ENCODE measurements around the gene CNTRL.
"Not testable (repeated sequence)": the region's sequence is repeated elsewhere in the genome, so short reads cannot be mapped to it uniquely, and the experiment has no call there.

Gene CNTRL

DNA sequence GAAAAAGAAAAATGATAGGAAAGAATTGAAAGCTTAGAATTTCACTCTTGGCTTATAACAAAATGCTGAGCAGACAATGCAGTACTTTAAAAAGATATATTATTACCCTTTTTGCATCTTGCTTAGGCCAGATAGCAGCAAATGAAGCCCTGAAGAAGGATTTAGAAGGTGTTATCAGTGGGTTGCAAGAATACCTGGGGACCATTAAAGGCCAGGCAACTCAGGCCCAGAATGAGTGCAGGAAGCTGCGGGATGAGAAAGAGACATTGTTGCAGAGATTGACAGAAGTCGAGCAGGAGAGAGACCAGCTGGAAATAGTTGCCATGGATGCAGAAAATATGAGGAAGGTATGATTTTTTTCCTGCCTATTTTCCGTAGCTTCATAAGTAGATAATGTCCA lies 50.8 kb downstream of the CNTRL start:
- DNase-seq (ENCODE audit: low read depth in 2 of 2): no peak

DNA sequence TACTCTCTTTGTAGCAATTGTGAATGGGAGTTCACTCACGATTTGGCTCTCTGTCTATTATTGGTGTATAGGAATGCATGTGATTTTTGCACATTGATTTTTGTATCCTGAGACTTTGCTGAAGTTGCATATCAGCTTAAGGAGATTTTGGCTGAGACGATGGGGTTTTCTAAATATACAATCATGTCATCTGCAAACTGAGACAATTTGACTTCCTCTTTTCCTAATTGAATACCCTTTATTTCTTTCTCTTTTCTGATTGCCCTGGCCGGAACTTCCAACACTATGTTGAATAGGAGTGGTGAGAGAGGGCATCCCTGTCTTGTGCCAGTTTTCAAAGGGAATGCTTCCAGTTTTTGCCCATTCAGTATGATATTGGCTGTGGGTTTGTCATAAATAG lies 54.6 kb downstream of the CNTRL start:
- DNase-seq (ENCODE audit: low read depth in 2 of 2): not testable (repeated sequence)

DNA sequence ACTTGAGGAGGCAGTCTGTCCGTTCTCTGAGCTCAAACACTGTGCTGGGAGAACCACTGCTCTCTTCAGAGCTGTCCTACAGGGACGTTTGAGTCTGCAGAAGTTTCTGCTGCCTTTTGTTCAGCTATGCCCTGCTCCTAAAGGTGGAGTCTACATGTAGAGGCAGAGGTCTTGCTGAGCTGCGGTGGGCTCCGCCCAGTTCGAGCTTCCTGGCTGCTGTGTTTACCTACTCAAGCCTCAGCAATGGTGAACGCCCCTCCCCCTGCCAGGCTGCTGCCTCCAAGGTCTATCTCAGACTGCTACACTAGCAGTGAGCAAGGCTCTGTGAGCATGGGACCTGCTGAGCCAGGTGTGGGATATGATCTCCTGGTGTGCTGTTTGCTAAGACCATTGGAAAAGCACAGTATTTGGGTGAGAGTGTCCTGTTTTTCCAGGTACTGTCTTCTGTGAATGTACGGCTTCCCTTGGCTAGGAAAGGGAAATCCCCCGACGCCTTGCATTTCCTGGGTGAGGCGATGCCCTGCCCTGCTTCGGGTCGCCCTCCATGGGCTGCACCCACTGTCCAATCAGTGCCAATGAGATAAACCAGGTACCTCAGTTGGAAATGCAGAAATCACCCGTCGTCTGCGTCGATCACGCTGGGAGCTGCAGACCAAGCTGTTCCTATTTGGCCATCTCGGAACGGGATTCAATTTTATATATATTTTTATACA lies 58.5 kb downstream of the CNTRL start:
- peak in 1 of 2 donors; percentile 44 for DNase-seq (ENCODE audit: low read depth in 2 of 2)

DNA sequence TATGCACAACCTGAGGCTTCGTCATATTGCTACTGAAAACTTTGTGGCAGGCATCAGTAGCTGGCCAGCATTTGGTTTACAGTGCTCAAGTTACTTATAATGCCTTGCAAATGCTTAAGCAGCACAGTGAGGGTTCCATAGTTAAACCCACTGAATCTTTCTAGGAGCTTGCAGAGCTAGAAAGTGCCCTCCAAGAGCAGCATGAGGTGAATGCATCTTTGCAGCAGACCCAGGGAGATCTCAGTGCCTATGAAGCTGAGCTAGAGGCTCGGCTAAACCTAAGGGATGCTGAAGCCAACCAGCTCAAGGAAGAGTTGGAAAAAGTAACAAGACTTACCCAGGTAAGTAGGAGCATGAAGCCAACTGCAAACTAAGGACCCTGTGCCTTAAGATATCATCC lies 60.9 kb downstream of the CNTRL start:
- no peak for DNase-seq (ENCODE audit: low read depth in 2 of 2)

DNA sequence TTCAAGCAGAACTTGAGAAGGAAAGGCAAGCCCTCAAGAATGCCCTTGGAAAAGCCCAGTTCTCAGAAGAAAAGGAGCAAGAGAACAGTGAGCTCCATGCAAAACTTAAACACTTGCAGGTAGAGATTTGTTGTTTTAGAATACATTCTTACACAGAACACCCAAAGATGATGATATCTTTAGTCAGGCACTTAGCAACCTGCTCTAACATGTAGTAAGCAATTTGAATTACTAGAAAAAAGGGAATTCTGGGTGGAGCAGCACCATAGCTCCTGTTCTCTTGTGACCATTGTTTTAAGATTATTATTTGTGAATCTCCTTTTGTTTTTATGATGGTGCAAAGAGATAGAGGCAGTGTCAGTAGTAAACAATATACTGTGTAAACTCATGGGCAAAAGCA lies 63.8 kb downstream of the CNTRL start:
- no peak for DNase-seq (ENCODE audit: low read depth in 2 of 2)

DNA sequence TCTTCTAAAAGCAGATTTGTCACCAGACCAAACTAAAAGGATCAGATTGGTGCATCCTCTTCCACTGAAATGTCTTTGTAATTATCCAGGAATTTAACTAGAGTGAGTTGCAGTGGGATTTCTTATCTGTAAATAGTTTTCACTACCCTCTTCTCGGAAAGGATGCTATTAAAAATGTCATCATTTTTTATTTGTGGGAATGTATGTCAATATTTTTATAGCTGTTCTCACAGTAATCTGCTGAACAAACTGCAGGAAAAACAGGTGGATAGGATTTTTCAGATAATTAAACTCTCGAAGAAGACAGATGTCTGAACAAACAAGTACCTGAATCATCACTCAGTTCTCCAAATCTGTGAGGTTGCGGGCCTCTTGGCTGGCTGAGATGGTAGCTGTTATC lies 64.2 kb downstream of the CNTRL start:
- DNase-seq (ENCODE audit: low read depth in 2 of 2): no peak

DNA sequence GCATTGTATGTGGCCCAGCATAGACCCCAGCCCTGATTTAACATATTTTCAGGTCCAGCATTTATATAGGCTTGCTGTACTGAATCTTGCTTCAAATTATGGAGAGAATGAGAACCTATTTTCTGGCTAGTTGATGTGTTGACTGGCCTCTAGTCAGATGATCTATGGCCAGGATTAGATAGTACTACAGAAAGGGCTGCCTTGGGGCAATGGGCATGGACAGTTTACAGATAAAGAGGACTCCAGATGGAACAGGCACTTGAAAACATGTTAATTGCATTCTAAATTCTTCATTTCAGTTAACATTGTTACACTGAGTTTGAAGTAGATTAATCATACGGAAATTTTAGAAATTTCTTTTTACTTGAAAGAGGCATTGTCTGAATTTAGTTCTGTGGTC lies 65.4 kb downstream of the CNTRL start:
- no peak for DNase-seq (ENCODE audit: low read depth in 2 of 2)

DNA sequence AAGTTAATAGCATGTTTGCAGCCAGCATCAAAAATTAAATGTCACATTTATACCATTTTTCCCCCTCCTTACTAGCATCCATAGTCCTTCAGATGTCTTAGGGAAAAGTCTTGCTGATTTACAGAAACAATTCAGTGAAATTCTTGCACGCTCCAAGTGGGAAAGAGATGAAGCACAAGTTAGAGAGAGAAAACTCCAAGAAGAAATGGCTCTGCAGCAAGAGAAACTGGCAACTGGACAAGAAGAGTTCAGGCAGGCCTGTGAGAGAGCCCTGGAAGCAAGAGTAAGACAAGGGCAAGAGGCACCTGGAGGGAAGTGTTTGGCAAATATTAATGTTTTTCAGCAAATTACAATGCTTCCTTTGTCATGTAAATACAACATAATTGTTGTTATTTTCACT lies 66.6 kb downstream of the CNTRL start:
- DNase-seq (ENCODE audit: low read depth in 2 of 2): no peak

DNA sequence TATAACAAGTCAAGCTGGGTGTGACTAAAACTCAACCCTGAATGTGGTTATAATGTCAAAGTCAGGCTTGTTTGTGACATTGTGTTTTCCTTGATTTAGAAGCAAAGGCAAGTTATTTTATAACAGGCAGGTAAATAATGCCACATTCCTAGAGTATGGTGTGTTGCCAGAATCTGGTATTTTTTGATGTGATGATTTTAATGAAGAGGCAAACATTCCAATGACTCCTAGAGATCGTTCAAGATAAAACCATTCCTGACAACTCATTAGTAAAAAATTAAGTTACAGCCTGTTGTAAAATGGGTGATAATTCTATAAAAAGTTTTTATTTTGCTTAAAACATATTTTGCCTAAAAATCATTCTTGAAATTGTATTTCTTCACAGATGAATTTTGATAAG lies 67.0 kb downstream of the CNTRL start:
- no peak for DNase-seq (ENCODE audit: low read depth in 2 of 2)

DNA sequence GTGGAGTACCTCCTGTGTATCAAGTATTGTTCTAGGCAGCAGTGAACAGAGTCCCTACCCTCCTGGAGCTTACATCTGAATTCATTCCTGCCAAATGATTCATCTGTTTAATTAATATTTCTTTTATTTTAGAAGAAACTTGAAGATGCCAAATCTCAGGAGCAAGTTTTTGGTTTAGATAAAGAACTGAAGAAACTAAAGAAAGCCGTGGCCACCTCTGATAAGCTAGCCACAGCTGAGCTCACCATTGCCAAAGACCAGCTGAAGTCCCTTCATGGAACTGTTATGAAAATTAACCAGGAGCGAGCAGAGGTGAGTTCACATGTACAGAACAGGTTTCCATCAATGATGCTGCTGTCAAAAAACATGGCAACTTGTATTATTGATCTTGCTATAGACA lies 69.0 kb downstream of the CNTRL start:
- no peak for DNase-seq (ENCODE audit: low read depth in 2 of 2)

DNA sequence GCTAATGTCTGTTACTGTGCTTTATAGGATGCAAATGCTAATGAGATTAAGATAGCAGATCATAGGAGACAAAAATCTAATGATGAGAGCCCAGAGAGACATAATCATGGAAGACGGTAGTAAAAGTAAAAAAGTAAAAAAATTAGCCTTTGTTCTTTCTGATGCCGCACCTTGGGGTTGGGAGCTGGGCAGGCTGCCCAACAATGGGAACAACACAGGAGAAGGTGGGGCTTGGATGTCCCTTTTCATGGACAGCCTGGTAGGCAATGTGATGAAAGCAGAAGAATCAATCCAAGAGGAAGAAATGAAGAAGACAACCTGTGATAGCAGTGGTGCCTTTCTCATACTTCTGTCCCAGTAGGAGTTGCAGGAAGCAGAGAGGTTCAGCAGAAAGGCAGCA lies 69.7 kb downstream of the CNTRL start:
- DNase-seq (ENCODE audit: low read depth in 2 of 2): no peak

DNA sequence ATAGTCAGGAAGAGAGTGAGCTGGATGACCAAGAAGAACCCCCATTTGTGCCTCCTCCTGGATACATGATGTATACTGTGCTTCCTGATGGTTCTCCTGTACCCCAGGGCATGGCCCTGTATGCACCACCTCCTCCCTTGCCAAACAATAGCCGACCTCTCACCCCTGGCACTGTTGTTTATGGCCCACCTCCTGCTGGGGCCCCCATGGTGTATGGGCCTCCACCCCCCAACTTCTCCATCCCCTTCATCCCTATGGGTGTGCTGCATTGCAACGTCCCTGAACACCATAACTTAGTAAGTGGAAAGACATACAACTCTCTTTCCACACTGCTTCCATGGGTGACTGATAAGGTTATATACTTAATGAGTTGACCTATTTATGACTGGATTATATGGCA lies 75.4 kb downstream of the CNTRL start:
- no peak for DNase-seq (ENCODE audit: low read depth in 2 of 2)

DNA sequence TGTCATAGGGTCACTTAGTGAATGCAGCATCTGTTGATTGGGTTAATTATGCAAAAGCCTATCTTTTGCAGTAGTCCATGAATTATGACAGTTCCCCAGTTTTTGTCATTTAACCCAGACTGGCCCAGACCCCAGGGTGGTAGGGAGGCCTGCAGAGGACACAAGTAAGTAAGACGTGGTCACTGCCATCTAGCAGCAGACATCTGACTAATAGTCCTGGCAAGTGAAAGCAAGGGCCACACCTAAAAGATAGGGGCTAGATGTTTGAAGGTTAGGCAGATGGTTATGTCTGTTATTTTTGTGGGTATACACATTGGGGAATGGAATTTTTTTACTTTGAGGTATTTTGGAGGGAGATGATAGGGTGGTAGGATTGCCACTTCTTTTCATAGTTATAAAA lies 78.9 kb downstream of the CNTRL start:
- DNase-seq (ENCODE audit: low read depth in 2 of 2): no peak

DNA sequence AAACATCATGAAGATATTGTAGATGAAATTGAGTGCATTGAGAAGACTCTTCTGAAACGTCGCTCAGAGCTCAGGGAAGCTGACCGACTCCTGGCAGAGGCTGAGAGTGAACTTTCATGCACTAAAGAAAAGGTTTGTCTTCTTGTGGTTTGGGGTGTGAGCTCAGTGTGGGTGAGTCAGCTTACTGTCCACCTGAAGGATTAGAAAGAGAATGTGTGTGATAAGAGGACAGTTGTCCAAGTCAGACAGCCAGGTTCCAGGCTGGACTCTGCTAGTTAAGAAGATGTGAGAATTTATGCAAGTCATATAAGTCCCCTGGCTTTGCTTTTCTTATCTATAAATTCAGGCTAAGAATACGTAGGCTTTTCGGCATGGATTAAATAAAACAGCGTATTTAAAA lies 80.0 kb downstream of the CNTRL start:
- DNase-seq (ENCODE audit: low read depth in 2 of 2): no peak

DNA sequence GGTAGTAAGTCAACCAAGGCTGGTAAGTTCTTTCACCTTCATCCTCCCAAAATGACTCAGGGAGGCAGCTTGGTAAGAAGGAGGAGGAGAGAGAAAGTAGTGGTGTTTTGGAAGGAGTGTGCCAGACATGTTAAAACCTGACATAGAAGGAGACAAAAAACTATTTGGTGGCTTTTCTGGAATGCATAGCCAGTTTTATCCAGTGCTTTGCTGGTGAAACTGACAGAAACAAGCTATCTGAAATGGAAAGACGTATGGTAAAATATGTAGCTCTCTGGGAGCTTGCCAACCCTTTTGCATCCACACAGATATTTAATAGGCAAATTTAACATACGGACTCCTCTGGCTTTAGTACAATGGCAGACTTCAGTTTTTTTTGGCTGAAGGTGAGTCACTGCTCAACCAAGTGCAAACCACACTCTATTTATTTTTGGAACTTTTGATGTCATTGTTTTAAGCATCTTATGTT lies 81.5 kb downstream of the CNTRL start:
- no peak for DNase-seq (ENCODE audit: low read depth in 2 of 2)

DNA sequence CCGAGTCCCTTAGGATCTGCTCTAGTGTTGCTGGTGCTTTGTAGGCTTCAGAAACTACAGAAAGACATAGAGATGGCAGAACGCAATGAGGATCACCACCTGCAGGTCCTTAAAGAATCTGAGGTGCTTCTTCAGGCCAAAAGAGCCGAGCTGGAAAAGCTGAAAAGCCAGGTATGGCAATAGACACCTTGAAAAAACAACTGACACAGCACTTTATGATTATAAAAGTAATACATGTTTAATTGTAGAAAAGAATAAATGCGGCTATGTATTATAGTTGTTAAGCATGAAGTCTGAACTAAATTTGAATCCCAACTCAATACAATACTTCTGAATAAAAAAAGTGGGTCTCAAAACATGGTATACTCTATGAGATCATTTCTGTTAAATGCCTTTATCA lies 83.2 kb downstream of the CNTRL start:
- no peak for DNase-seq (ENCODE audit: low read depth in 2 of 2)

DNA sequence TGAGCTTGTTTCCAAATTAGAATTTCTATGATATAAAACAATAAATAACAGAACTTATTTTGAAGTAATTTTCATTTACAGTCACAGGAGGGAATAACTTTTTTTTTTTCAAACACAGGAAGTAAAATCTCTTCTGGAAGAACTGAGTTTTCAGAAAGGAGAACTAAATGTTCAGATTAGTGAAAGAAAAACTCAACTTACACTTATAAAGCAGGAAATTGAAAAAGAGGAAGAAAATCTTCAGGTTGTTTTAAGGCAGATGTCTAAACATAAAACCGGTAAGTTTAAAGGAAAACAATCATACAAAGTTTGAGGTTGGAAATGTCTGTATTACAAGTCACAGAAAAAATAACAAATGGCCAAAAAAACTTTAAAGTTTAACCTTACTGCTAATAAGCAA lies 85.3 kb downstream of the CNTRL start:
- no peak for DNase-seq (ENCODE audit: low read depth in 2 of 2)

DNA sequence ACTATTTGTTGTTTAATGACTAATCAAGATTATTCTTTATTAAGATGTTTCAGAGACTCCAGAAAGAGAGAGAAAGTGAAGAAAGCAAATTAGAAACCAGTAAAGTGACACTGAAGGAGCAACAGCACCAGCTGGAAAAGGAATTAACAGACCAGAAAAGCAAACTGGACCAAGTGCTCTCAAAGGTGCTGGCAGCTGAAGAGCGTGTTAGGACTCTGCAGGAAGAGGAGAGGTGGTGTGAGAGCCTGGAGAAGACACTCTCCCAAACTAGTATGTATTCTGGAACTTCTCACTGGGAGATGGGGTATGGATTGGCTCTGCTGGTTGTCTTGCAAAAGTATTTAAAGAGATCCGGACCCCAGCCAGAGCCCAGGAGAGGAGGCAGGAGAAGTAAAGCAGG lies 93.3 kb downstream of the CNTRL start:
- DNase-seq (ENCODE audit: low read depth in 2 of 2): no peak

DNA sequence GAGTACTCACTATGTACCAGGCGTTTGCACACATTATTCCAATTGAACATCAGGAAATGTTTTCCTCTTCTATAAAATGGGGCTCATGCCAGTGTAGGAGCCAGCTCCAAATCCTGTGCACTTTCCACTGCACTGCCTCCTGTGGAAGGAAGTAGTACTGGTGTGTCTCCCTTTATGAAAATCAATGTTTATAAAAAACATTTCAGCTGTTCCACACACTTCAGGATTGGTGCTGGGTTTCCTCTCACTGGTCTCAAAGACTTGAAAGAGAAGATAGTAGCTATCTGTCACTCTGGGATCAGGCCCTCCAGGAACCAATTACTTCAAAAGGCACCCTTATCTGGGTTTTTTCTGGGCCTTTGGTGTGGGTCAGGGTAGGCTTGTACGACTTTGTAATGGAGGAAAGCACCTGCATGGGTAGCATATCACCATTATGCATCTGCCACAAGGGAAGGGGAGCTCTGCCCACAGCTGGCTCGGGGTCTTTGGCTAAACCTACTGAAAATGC lies 94.4 kb downstream of the CNTRL start:
- no peak for DNase-seq (ENCODE audit: low read depth in 2 of 2)

DNA sequence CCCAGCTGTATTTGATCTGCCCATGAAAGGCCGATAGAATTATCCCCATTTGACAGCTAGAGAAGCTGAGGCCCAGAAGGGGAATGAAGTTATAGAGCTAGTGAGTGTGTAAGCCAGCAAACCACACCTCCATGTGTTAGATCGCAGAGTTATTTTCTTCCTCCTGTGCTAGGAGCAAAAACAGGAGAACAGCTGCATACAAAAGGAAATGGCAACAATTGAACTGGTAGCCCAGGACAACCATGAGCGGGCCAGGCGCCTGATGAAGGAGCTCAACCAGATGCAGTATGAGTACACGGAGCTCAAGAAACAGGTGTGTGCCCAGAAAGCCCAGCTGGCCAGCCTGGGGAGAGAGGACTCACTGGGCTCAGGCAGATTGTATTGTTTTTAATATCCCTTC lies 96.5 kb downstream of the CNTRL start:
- no peak for DNase-seq (ENCODE audit: low read depth in 2 of 2)

DNA sequence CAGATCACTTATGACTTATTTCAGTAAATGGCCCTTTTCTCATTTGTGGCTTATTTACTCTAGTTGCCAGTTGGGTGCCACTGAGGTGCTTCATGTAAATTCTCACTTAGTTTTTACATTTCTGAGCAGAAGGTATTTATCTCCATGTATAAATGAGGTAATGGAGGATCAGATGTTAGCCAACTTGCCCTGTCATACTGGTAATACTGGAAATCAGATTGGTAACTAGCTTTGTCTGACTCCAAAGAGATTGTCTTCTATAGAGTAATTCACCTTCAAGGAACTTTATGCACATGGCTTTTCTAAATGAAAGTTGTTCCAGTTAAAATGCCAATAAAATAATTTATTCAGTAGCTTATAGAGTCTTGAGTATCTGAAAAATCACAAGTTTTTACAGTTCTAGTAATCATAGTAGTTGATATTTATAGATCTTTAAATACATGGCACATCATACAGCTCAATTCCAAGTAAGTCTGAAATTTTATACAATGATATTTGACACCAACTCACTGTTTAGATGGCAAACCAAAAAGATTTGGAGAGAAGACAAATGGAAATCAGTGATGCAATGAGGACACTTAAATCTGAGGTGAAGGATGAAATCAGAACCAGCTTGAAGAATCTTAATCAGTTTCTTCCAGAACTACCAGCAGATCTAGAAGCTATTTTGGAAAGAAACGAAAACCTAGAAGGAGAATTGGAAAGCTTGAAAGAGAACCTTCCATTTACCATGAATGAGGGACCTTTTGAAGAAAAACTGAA lies 98.2 kb downstream of the CNTRL start:
- DNase-seq (ENCODE audit: low read depth in 2 of 2): no peak

DNA sequence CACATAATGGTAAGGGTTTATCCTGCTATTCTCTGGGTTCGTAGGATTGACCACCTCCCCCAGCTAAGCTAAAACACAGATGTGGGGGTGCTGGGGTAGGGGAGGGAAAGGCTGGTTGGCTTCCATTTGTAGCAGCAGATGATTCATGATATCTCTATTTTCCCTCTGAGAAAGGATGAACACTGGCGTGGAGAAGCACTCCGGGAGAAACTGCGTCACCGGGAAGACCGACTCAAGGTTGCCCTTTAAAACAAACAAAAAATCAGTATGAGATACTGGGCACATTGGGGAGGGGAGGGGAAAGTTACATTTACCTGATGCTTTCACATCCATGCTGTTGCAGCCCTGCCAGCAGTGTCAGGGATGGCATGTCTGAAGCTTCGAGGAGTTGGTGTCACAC lies 98.7 kb downstream of the CNTRL start:
- DNase-seq (ENCODE audit: low read depth in 2 of 2): no peak

DNA sequence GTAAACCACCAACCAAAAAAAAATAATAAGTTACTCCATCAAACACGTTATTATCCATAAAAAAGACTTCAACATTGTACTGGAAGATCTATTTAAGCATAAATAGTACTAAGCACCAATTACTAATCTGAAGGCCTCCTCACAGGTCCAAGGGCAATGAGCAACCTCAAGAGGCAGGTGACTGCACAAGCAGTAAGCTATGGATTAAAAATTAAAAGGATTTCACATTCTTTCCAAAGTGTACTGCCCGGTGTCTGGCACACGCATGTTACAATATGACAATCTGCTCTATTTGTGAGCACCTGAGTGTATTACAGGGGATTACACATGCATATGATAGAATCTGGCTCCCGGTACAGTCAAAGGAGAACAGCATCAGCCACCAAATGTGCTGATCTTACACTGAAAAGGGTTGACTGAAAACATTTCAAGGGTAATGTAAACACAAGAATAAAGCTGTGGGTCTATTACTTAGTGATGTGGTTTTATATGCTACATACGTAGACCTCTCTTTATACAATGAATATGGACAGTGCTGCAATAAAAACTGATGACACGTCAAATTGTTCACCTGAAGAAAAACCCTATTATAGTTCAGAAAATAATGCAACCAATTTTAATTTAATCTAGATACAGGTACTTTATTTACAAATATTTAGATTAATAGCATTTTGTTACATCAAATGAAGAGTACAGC lies 104.1 kb downstream of the CNTRL start:
- no peak for DNase-seq (ENCODE audit: low read depth in 2 of 2)

All from stimulated activated CD4-positive, alpha-beta T cell treated with anti-CD3 and anti-CD28 coated beads, Interleukin-1b, Interleukin-23, amount 100 ng/mL, for 1 hour (primary cell).